Measurements from ENCODE around the gene QKI.

DNA sequence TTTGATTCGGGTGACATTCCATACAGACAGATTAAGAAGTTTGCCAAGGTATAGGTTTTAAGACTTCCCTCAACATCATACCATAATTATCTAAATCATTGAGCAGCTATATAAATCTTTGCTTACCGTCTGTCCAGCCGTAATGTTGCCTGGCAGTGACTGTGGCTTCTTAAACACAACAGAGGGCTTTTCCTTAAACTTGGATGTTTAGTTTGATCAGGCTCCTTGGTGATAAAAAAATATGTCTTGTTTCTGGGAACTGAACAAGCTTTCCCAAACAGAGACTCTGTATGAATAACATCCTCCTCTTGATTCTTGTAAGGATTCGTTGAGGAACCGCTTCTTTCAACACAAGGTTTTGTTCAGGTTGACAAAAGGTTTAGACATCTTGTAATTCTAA, 130.9 kb downstream of the QKI start:
- TF ChIP-seq RAD21 (IDR thresholded peaks at IDR 0.05 in 1 of 2, conservative IDR thresholded peaks at IDR 0.05 in 1 of 2; ENCODE audit: low read depth in 2 of 2, low read length in 2 of 2) (no peak), CTCF (IDR thresholded peaks at IDR 0.05; ENCODE audit: control extremely low read depth in 1 of 3, insufficient read depth in 1 of 3, low read depth in 1 of 3, low read length in 3 of 3) (no peak), HDAC6 (IDR thresholded peaks at IDR 0.05; ENCODE audit: low read depth, low read length) (no peak), KDM1A (IDR thresholded peaks at IDR 0.05; ENCODE audit: borderline replicate concordance, low read length) (no peak), CEBPB (IDR thresholded peaks at IDR 0.05; ENCODE audit: low read depth, low read length) (no peak), FOSL1 (IDR thresholded peaks at IDR 0.05; ENCODE audit: insufficient read depth, low read depth, low read length) (no peak), NRF1 (IDR thresholded peaks at IDR 0.05; ENCODE audit: low read depth, low read length) (no peak), POLR2A (IDR thresholded peaks at IDR 0.05; ENCODE audit: control extremely low read depth in 1 of 2, low read depth in 2 of 2, low read length in 2 of 2) (no peak), HDAC2 (IDR thresholded peaks at IDR 0.05; ENCODE audit: borderline replicate concordance in 1 of 2, low read depth in 2 of 2, low read length in 2 of 2) (no peak), CBX5 (IDR thresholded peaks at IDR 0.05; ENCODE audit: low read depth, low read length) (no peak), GABPA (IDR thresholded peaks at IDR 0.05; ENCODE audit: borderline replicate concordance, insufficient read depth, low read length) (no peak)
